Fibroblast of the aortic adventitia (primary cell): Measurements from ENCODE around the gene KIF23. TPM values are rescaled to one million over a fixed set of nuclear protein-coding genes. Genes with fewer than 3 reads are reported as not detected.

ENCODE experiments used
- DNase-seq: peaks from one replicate; pipeline ENCODE4 v3.0.0-alpha.2; 2010; ENCODE audit warnings: low read depth
- H3K4me3 ChIP-seq: 2 replicates; pipeline ENCODE4 v1.5.1; 2011; ENCODE audit warnings: low read depth, mild to moderate bottlenecking, control low read depth, low read length, moderate library complexity
- small RNA-seq: library from RNA; depleted of rRNA; stranded (forward); fragments of <200 nt; gene quantifications from one replicate; pipeline ENCODE3, GENCODE V24; 2012
- total RNA-seq: library from RNA; depleted of rRNA; stranded (reverse); fragments of >200 nt; gene quantifications from 2 replicates; pipeline ENCODE4 v1.2.3, GENCODE V29; 2012; ENCODE audit warnings: low replicate concordance
- TF ChIP-seq, protein P1 (sequence below): IDR thresholded peaks from 2 replicates; pipeline ENCODE4 v1.5.1; 2011; ENCODE audit warnings: mild to moderate bottlenecking, low read length, control low read depth, inconsistent platforms; ENCODE audit not compliant: insufficient read depth

The KIF23 gene
- total RNA-seq, 1 donor: 48.6 TPM

DNA sequence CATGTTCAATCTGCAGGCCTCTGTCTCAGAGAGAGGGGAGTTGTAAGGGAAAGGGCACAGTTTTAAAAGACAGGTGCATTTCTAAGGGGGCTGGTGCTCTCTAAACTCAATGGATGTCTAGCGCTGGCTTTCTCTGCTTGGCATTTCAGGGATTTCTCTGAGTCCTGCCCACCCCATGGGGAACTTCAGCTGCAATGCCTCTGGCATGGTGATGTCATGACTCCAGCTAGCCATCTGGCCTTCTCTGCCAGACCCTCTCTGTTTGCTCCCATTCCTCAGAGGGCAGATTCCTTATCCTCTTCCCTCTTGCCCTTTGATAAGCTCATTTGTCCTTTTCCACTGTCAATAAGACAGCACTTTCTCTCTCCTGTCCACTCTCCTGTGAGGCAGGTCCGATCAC is 79.3 kb downstream of the KIF23 start:
- H3K4me3 ChIP-seq: no peak overlapping the region
- no peak for DNase-seq
- TF ChIP-seq, protein P1, sequence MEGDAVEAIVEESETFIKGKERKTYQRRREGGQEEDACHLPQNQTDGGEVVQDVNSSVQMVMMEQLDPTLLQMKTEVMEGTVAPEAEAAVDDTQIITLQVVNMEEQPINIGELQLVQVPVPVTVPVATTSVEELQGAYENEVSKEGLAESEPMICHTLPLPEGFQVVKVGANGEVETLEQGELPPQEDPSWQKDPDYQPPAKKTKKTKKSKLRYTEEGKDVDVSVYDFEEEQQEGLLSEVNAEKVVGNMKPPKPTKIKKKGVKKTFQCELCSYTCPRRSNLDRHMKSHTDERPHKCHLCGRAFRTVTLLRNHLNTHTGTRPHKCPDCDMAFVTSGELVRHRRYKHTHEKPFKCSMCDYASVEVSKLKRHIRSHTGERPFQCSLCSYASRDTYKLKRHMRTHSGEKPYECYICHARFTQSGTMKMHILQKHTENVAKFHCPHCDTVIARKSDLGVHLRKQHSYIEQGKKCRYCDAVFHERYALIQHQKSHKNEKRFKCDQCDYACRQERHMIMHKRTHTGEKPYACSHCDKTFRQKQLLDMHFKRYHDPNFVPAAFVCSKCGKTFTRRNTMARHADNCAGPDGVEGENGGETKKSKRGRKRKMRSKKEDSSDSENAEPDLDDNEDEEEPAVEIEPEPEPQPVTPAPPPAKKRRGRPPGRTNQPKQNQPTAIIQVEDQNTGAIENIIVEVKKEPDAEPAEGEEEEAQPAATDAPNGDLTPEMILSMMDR: no peak

DNA sequence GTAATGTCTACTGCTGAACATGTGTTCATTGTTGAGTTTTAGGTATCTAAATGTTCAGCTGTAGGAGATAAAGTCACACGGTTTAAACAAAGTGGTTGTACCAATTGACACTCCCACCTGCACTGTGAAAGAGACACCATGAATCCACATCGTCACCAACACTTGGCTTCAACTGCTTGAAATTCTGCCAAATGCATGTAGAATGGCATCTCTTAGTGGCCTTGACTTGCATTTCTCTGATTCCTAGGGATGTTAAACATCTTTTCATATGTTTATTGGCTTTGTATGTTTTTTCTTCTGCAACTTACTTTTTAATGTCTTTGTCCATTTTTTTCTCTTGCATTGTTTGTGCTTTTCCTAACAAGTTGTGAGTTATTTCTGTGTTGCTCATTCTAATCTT is 81.9 kb downstream of the KIF23 start:
- H3K4me3 ChIP-seq: no peak overlapping the region
- TF ChIP-seq, protein P1: no peak
- no peak for DNase-seq

DNA sequence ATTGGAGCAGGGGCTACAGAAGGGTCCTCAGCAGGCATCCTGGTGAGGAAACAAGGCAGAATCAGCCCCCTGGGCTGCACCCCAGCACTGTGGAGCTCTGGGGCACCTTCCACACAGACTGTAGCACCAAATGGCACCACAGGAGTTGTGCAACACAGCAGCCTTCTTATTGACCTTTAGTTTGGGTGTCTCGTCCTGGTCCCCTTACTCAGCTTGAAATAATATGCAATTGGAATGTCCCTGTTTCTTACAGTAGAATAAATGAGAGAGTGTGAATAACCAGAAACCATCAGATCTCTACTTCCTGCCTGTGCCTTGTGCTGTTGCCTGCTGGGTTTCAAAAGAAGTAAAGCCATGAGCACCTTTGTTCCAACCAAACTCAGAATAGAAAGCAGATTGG is 82.9 kb downstream of the KIF23 start:
- no peak overlapping the region for H3K4me3 ChIP-seq
- TF ChIP-seq, protein P1: no peak
- DNase-seq: no peak

DNA sequence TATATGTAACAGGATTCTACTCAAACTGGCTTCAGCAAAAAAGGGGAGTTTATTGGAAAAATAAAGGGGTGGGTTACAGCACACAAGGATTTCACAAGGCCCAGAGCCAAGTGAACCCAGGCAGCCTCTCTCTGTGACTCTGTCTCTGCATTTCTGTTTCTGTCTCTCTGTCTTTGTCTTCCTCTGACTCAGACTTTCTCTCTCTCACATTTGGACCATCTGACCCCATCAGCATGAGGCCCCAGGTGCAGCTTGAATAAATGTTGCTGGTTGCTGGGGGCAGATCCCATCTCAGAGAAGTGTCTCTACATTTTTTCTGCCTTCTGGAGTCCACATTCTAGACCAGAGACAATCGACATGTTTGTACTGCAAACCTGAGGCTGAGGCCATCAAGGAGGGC is 83.5 kb downstream of the KIF23 start:
- H3K4me3 ChIP-seq: no peak overlapping the region
- DNase-seq: no peak
- TF ChIP-seq, protein P1: no peak

Small RNAs within 50 kb of the gene (small RNA-seq; reads per million reads assigned to genes)
- not detected for gene RF00012

Other genes with a start within 250 kb of the KIF23 start
- gene PAQR5, start 115.4 kb upstream of the KIF23 start, total RNA-seq: 13.2 TPM in 1 of 2 replicates, not detected in the other
- 223 and 245 TPM in 2 replicates for gene RPLP1, start 38.5 kb downstream of the KIF23 start, total RNA-seq